HG02623 (cell line): ENCODE measurements around the gene SDK1.
"Not testable (repeated sequence)": the region's sequence is repeated elsewhere in the genome, so short reads cannot be mapped to it uniquely, and the experiment has no call there.

Experiments
- ATAC-seq: cut with Tn5 transposase; IDR thresholded peaks from one replicate; pipeline ENCODE4 v1.9.1; 2021; ENCODE audit warnings: moderate library complexity; ENCODE audit not compliant: unreplicated experiment

Gene SDK1

DNA sequence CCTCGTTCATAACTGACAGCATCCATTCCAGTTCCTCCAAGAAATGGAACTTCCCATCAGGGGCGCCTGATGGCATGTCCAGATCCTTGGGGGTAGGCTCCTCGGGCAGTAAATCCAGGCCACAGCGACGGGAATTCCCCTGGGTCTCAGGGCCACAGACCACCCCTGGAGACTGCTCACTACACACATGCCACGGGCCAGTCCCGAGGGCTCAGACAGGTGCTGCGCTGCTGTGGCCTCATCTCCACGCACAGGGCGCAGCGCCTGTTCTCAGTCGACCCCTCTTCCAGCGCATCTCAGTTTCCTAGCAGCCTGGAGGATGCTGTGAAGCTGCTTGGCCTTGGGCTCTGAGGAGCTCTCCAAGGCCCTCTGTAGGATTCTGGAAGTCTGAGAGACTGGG, 907.5 kb downstream of the SDK1 start:
- no peak for ATAC-seq

DNA sequence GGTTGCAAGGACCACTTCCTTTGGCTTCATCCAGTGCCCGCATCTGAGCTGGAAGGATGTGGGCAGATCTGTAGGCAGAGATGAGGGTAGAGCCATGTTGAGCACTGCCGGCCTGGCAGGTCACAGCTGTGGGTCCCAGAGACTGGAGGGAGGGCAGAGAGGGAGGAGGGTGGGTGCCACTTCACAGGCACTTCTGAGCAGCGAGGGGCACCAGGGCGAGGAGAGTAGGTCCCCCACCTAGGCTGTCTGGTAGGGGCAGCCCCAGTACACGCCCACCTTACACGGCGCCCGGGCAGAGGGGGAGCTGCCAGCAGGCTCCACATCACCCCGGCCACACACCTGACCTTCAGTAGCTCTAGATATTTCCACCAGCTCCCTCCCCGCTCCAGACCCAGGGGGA, 908.1 kb downstream of the SDK1 start:
- ATAC-seq, result no peak

- no peak for ATAC-seq
Observed at GRCh38 chr7:4209966-4210365, 908.9 kb downstream of the SDK1 start.

- ATAC-seq, result no peak
Observed at GRCh38 chr7:4210821-4211220, 909.8 kb downstream of the SDK1 start.

DNA sequence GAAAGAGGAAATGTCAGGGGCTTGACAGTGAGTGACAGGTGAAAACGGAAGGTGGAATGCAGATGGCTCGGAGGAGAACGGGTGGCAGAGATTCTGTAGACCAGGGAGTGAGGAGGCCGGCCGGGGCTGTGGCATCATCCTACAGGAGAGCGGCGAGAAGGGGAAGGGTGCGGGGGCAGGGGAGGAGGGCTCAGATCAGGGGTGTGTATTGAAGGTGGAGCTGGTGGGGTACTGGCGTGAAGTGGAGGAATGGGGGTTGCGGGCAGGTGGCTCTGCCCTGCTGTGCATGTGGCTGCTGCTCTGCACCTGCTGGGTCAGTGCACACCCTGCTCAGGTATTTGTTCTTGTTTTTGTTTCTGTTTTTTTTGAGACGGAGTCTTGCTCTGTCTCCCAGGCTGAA, 910.2 kb downstream of the SDK1 start:
- ATAC-seq, result no peak

GRCh38 chr7:4212376-4212775, 911.3 kb downstream of the SDK1 start:
- no peak for ATAC-seq

DNA sequence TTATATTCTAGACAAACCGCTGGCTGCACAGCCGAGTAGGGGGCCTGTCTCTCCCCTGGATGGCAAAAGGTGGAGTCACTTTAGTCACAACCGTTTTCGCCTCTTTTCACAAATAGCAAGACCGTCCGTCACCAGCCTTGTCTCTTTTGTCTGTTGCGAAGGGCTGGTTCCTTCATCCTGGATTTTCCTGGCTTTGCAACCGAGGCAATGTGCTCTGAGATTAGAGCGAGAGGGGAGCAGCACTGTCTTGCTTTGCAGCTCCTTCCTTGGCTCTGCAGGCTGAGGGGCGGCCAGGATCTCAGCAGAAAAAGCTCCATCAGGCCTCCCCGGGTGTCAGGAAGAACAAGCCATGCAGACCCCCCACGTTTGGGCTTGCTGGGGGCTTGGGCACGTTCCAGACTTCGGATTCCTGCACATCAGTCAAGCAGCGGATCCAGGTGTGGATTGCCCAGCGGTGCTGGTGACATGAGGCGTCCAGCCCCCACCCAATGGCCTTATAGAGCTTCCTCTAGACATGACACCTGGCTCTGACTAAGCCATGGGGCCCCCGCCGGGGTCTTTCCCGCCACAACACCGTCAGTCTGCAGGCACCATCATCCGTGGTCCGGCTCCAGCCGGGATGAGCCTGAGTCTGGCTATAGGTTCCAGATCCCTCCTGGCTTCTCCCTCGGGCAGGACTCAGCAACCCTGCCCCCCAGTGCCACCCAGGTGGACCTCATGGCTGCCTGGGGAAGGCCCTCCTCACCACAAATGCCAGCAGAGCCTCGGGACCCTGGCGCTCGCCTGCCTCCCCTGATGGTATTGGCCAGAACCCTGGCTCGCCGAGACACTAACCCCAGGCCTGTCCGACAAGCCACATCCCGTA, 913.5 kb downstream of the SDK1 start:
- ATAC-seq, result no peak

GRCh38 chr7:4215176-4215720, 914.2 kb downstream of the SDK1 start:
- ATAC-seq, result no peak

DNA sequence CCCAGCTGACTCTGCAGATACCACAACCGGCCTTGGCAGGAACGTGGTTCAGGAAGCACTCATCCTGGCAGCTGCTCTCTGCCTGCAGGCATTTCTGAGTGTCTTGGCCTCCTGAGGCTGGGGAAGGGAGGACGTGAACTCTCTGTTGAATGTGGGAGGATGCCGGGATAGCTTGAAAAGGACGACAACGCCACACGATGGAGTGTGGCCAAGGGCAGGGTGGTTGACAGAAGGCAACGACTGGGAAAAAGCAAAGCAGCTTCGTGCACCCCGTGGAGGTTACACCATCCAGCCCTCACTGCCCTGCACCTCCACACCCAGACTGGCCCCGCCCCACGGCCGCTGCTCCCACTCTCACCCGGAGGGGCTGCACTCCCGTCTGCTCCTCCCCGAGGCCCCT, 915.0 kb downstream of the SDK1 start:
- no peak for ATAC-seq

DNA sequence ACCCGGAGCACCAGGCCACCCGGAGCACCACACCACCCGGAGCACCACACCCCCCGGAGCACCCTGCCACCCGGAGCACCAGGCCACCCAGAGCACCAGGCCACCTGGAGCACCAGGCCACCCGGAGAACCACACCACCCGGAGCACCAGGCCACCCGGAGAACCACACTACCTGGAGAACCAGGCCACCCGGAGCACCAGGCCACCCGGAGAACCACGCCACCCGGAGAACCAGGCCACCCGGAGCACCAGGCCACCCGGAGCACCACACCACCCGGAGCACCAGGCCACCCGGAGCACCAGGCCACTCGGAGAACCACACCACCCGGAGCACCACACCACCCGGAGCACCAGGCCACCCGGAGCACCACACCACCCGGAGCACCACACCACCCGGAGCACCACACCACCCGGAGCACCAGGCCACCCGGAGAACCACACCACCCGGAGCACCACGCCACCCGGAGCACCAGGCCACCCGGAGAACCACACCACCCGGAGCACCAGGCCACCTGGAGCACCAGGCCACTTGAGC, 916.1 kb downstream of the SDK1 start:
- ATAC-seq, result not testable (repeated sequence)

DNA sequence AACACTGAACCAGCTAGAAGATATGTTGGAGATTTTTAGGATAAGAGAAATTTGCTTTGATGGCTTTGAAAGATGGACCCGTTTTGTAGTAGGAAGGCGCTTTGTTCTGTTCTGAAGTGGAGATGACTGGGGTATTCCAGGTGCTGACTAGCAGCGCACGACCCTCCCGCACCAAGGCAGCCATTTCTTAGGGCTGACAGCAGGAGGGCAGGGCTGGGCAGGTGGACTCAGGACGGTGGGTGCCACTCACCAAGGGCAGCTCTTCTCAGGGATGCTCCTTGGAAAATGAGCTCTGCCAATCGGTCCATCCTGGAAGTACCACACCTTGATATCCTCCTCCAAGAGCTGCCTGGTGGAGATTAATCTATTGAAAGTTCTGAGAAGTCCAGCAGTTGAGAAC, 917.4 kb downstream of the SDK1 start:
- no peak for ATAC-seq

- ATAC-seq, result no peak
Observed at GRCh38 chr7:4220011-4220410, 919.0 kb downstream of the SDK1 start.

DNA sequence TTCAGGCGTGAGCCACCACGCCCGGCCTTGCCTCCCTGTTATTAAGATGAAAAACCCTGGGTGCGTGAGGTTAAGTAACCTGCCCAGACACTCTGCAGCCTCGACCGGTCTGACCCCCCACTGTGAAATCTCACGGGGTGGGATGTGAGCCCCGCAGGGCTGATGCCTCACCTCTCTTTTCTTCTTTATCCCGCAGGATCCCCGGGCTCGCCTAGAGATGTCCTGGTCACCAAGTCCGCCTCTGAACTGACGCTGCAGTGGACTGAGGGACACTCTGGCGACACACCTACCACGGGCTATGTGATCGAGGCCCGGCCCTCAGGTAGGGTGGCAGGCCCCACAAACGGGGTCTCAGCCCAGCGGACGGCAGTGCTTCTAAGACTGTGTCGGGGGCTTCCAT, 920.0 kb downstream of the SDK1 start:
- ATAC-seq, result no peak

- no peak for ATAC-seq
Observed at GRCh38 chr7:4222676-4223075, 921.6 kb downstream of the SDK1 start.

DNA sequence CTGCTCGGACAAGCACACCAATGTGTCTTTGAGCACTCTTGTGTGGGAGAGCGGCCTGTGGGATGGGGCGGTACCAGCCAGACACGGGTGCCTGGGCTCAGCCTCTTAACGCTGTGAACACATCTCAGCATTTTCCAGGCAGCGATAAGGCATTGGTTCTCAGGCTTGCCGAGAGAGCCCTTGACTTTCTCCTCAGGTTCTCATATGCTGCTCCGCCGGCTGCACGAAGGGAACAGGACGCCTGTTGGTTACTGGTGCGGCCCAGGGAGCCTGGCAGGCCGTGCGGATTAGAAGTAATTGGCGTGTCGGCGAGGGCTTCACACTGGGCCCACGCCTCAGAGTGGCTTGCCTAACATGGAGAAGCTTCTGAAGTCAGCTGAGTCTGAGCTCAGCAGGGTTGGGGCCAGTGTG, 924.3 kb downstream of the SDK1 start:
- ATAC-seq, result no peak

DNA sequence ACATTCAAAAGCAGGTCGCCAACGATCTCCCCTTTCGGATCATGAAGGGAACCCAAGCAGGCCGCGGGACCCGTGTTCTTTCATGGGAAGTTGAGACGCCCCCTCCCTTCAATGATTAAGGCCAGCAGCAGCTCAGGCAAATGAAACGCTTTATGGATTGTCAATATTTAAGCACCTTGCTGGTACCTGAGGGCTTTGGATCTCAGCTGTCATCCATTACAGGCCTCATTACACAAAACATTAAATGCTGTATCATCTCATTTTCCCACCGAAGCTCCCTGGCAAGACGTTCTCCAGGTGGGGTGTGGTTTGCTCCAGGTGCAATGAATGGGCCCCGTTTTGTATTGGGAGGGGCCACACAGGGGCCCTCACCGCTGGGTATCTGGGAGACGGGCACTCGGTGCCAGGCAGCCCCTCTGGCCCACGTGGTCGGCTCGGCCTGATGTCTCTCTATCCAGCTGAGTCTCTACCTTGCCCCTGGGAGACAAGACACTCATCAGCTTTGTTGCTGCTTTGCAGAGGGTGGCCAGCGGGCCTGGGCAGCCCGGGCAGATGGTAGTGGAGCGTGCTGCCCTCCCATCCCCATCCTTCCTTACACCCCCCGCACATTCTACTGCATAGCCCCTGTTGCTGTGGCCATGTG, 925.0 kb downstream of the SDK1 start:
- ATAC-seq, result no peak

DNA sequence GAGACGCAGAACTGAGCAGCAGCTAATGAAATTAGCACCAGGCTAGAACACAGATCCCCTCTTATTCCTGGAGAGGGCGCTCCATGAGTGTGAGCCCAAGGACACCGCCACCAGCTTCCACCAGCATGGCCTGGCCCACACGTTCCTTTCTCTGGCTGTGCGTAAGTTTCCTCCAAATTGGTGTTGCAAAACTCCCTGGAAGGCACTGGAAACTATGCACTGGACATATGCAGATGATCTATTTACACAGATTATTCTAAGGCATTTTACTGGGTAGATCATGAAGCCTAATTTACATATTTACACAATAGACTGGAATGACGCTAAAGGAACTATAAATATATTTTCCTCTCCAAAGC, 925.5 kb downstream of the SDK1 start:
- no peak for ATAC-seq

DNA sequence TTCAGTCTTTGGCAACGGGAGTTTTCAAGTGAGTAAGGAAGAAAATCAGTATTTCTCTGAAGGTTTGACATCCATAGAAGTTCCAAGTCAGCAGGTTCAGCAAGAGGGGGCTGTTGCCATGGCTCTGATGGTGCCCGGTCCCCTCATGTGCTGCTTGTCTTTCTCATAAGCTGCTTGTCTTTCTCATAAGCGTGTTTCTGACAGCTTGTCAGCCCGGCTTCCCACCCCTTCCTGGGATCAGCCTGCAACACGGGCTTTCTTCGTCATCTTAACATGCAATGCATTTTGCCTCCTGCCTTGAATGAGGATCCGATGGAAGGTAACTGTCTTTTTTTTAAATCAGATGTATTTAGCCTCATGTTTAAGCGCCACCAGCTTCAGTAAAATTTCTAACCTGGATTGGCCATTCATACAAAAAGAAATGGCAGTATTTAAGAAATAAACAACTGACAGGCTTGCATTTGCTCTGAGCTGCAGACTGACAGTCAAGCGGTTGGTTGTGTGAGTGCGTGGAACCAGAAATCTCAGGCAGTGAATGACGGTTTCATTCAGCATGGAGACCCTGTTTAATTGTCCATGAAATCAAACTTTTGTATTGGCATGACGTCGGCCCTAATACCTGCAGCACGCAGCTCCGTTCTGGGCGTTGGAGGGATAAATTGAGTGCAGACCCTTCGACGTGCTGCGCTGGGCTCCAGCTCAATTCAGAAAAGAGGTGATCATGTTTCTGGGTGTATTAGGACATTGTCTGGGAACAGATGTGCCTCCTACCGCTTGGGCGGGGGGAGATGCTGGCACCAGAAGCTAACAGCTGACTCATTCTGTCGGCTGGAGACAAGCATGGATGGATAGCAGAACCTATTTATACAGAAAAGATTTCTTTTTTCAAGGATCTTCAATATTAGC, 926.3 kb downstream of the SDK1 start:
- ATAC-seq, result no peak

DNA sequence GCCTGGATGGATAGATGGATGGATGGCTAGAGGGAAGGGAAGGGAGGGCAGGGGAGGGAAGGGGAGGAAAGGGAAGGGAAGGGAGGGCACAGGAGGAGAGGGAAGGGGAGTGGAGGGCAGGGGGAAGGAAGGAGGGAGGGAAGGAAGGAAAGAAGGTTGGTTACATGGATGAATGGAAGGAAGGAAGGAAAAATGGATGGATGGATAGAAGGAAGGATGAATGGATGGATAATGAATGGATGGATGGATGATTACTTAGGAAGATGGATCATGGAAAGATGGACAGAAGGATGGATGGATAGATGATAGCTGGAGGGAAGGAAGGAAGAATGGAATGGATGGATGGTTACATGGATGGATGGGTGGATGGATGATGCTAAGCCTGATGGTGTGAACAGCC, 929.3 kb downstream of the SDK1 start:
- no peak for ATAC-seq

DNA sequence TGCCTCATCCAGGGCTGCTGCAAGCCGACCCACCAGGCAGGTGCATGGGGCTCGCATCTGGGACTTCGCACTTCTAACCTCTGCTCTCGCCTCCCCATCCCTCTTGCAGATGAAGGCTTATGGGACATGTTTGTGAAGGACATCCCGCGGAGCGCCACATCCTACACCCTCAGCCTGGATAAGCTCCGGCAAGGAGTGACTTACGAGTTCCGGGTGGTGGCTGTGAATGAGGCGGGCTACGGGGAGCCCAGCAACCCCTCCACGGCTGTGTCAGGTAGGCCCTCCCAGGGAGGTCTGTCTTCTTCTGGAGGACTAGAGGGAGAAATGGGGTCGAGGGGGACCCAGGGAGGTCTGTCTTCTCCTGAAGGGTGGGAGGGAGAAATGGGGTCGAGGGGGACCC, 932.1 kb downstream of the SDK1 start:
- ATAC-seq, result no peak
